HepG2 (cell line): ENCODE results near the gene CBY1. TPM values are rescaled to one million over a fixed set of nuclear protein-coding genes. Genes with fewer than 3 reads are reported as not detected.

ENCODE experiments used
- BRCA1 ChIP-seq: sonication (generic); formaldehyde crosslinking; IDR thresholded peaks from 2 replicates; pipeline ENCODE4 v1.4.0; 2020; ENCODE audit warnings: missing genetic modification reagents
- CEBPZ ChIP-seq: IDR thresholded peaks from 2 replicates; pipeline ENCODE4 v1.6.1; 2012; ENCODE audit warnings: low read length, improper control_type of control experiment
- CHD4 ChIP-seq: fragments of 200-600 bp; sonication (generic); IDR thresholded peaks from 2 replicates; pipeline ENCODE4 v1.7.0; 2017; ENCODE audit warnings: mild to moderate bottlenecking, low read length, borderline replicate concordance
- GABPB1 ChIP-seq: IDR thresholded peaks from 2 replicates; pipeline ENCODE4 v1.6.1; 2016; ENCODE audit warnings: mild to moderate bottlenecking, missing genetic modification reagents, moderate library complexity, missing compliant biosample characterization
- HOXD1 ChIP-seq: sonication (generic); formaldehyde crosslinking; IDR thresholded peaks from 2 replicates; pipeline ENCODE4 v1.5.0; 2020; ENCODE audit warnings: missing genetic modification reagents
- JUNB ChIP-seq: sonication (generic); formaldehyde crosslinking; IDR thresholded peaks from 2 replicates; pipeline ENCODE4 v1.8.0; 2022; ENCODE audit warnings: missing genetic modification reagents, mild to moderate bottlenecking, borderline replicate concordance
- KDM2A ChIP-seq: sonication (generic); formaldehyde crosslinking; IDR thresholded peaks from 2 replicates; pipeline ENCODE4 v1.4.0; 2020; ENCODE audit warnings: low read depth, missing genetic modification reagents, borderline replicate concordance
- MED8 ChIP-seq: sonication (generic); formaldehyde crosslinking; IDR thresholded peaks from 2 replicates; pipeline ENCODE4 v1.8.1; 2023; ENCODE audit warnings: mild to moderate bottlenecking, missing genetic modification reagents; ENCODE audit not compliant: insufficient replicate concordance
- RAD51 ChIP-seq: fragments of 450-650 bp; IDR thresholded peaks from 2 replicates; pipeline ENCODE4 v1.6.1; 2016; ENCODE audit warnings: borderline replicate concordance
- TP53 ChIP-seq: sonication (generic); formaldehyde crosslinking; conservative IDR thresholded peaks from 2 replicates; pipeline ENCODE4 v1.4.0; 2020; ENCODE audit warnings: missing genetic modification reagents
- TRAFD1 ChIP-seq: sonication (generic); formaldehyde crosslinking; IDR thresholded peaks from 2 replicates; pipeline ENCODE4 v1.5.1; 2020; ENCODE audit warnings: missing genetic modification reagents, mild to moderate bottlenecking, borderline replicate concordance
- ZNF251 ChIP-seq: sonication (generic); formaldehyde crosslinking; IDR thresholded peaks from 2 replicates; pipeline ENCODE4 v1.9.0; 2021; ENCODE audit warnings: mild to moderate bottlenecking, missing genetic modification reagents
- ZNF788 ChIP-seq: sonication (generic); formaldehyde crosslinking; IDR thresholded peaks from 2 replicates; pipeline ENCODE4 v1.5.0; 2020; ENCODE audit warnings: mild to moderate bottlenecking, missing genetic modification reagents, borderline replicate concordance
- polyA plus RNA-seq, 8 experiments: library from polyadenylated mRNA; depleted of rRNA in 3 of 8; stranded (reverse) in 7 of 8; unstranded in 1 of 8; fragments of >200 nt; fragmentation: Illumina TruSeq in 4 of 8; extraction: Trizol in 4 of 8; gene quantifications; 2 replicates each; pipeline versions ENCODE4 v1.2.1 to v1.2.3, GENCODE V29; 2011 to 2016; ENCODE audit warnings: low read depth in 4 of 8, missing spikeins in 1 of 8, mixed read lengths in 1 of 8; ENCODE audit not compliant: insufficient read depth in 1 of 8
- total RNA-seq, 5 experiments: library from RNA; depleted of rRNA; stranded (reverse); fragments of >200 nt; fragmentation: Illumina TruSeq; extraction: Trizol; gene quantifications; 2 replicates each; pipeline ENCODE4 v1.2.3, GENCODE V29; 2016; ENCODE audit warnings: low read depth in 1 of 5
- TF ChIP-seq, protein P1 (sequence below): sonication (generic); formaldehyde crosslinking; IDR thresholded peaks from one replicate; pipeline ENCODE4 v1.5.1; 2020; ENCODE audit warnings: mild to moderate bottlenecking, missing genetic modification reagents; ENCODE audit errors: not compliant biosample characterization

Gene CBY1
- total and polyA plus RNA-seq, 2 of the 13 experiments (the other 11 are each of a cell fraction or from before 2014, with no cell fraction given), result 19.7 to 20.3 TPM

DNA sequence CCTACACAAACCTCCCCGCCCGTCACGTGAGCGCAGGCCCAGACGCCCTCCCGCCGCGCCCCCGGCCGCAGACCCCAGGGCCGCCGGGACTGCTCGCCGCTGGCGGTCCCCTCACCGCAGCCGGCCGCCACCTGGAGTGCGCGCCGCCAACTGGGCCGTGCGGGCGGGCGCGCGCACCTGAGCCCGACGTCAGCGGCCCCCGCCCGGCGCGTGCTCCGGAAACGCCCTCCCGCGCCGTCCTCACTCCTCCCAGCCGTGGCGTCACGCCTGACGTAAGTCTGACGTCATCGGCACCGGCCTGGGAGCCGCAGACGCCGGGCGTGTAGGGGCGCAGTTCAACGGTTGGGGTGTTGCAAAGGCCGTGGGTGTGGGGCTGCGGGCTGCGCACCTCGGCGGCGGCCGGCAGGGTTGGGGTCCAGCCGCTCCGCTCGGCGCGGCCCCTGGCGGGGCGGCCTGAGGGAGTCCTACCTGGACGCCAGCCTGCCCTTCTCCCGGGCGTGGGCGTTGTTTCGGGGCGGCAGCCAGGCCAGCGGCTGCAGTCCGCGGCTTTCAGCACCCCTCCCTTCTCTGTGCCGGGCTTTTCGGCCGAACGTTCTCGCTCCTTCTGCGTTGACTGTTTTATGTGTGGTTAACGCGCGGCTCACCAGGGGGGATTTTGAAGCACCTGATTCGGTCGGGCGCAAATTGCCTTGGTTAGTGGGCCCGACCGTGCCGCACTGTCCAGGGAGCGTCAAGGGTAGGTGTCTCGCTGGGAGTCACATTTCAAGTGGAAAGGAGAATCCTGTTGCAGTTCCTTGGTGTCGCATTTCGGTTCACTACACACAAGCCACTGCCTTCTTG lies 44.6 kb downstream of the CBY1 start, which contains the start of gene JOSD1 (continued):
- TF ChIP-seq, protein P1, sequence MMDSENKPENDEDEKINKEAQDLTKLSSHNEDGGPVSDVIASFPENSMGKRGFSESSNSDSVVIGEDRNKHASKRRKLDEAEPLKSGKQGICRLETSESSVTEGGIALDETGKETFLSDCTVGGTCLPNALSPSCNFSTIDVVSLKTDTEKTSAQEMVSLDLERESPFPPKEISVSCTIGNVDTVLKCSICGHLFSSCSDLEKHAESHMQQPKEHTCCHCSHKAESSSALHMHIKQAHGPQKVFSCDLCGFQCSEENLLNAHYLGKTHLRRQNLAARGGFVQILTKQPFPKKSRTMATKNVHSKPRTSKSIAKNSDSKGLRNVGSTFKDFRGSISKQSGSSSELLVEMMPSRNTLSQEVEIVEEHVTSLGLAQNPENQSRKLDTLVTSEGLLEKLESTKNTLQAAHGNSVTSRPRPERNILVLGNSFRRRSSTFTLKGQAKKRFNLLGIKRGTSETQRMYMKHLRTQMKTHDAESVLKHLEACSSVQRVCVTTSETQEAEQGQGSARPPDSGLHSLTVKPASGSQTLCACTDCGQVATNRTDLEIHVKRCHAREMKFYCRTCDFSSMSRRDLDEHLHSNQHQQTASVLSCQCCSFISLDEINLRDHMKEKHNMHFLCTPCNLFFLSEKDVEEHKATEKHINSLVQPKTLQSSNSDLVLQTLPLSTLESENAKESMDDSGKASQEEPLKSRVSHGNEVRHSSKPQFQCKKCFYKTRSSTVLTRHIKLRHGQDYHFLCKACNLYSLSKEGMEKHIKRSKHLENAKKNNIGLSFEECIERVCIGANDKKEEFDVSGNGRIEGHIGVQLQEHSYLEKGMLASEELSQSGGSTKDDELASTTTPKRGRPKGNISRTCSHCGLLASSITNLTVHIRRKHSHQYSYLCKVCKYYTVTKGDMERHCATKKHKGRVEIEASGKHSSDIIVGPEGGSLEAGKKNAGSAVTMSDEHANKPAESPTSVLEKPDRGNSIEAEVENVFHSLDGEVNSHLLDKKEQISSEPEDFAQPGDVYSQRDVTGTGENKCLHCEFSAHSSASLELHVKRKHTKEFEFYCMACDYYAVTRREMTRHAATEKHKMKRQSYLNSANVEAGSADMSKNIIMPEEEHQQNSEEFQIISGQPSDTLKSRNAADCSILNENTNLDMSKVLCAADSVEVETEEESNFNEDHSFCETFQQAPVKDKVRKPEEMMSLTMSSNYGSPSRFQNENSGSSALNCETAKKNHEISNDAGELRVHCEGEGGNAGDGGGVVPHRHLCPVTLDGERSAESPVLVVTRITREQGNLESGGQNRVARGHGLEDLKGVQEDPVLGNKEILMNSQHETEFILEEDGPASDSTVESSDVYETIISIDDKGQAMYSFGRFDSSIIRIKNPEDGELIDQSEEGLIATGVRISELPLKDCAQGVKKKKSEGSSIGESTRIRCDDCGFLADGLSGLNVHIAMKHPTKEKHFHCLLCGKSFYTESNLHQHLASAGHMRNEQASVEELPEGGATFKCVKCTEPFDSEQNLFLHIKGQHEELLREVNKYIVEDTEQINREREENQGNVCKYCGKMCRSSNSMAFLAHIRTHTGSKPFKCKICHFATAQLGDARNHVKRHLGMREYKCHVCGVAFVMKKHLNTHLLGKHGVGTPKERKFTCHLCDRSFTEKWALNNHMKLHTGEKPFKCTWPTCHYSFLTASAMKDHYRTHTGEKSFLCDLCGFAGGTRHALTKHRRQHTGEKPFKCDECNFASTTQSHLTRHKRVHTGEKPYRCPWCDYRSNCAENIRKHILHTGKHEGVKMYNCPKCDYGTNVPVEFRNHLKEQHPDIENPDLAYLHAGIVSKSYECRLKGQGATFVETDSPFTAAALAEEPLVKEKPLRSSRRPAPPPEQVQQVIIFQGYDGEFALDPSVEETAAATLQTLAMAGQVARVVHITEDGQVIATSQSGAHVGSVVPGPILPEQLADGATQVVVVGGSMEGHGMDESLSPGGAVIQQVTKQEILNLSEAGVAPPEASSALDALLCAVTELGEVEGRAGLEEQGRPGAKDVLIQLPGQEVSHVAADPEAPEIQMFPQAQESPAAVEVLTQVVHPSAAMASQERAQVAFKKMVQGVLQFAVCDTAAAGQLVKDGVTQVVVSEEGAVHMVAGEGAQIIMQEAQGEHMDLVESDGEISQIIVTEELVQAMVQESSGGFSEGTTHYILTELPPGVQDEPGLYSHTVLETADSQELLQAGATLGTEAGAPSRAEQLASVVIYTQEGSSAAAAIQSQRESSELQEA (CRISPR knock-in tag), result peak; percentile 47
- no peak for TF ChIP-seq CHD4
- peak; percentile 67 for TF ChIP-seq KDM2A (CRISPR knock-in tag)
- no peak for TF ChIP-seq BRCA1 (CRISPR knock-in tag)
- peak; percentile 75; the same call in 1 of the 2 replicates for TF ChIP-seq ZNF788 (CRISPR knock-in tag)
- TF ChIP-seq TP53 (CRISPR knock-in tag), result no peak
- peak; percentile 91 for TF ChIP-seq GABPB1 (CRISPR knock-in tag)
- peak; percentile 52 for TF ChIP-seq HOXD1 (CRISPR knock-in tag)
- TF ChIP-seq TRAFD1 (CRISPR knock-in tag), result no peak
- no peak for TF ChIP-seq CEBPZ
- TF ChIP-seq ZNF251 (CRISPR knock-in tag), result no peak
- peak; percentile 65 for TF ChIP-seq MED8 (CRISPR knock-in tag)
- no peak for TF ChIP-seq RAD51
- TF ChIP-seq JUNB, result no peak
